ENCODE measurements around the gene INSIG1.
A peak's percentile ranks its signal among the peaks of the same experiment; 100 is the strongest.

INSIG1 gene

DNA sequence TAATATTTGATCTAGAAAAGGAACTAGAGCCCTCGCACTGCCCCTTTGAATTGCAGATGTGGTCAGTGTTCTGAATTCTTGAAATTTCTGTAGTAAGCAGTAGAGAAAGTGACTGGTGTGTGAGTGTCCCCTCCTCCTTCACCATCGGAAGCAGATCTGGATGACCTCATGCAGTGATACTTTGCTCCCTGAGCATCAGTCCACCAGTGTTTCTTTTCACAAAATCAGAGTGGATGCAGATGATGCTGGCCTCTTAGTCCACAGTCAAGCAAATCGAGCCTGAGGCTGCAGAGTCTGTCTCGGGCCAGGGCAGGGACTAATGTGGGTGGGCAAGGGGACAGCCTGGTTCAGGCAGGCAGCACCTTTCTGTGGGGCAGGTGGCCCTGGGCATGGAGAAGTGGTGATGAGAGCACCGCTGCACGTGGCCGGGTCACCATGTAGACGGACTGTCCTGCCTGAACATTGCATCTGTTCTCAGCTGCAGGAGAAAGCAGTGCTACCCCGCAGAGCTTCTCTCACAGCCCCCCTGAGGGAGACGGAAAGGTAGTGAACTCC, 5.4 kb downstream of the INSIG1 start:
- no peak for DNase-seq (ENCODE audit: low read depth)

DNA sequence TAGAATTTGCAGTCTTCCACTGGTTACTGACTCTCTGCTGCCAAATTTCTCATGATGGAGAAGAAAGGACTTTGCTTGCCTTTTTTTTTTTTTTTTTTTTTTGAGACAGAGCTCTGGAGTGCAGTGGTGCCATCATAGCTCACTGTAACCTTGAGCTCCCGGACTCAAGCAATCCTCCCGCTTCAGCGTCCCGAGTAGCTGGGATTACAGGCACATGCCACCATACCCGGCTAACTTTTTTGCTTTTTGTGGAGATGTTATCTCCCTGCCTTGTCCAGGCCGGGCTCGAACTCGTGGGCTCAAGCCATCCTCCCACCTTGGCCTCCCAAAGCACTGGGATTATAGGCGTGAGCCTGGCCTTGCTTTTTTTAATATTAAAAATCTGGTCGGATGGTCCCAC, 6.2 kb downstream of the INSIG1 start:
- no peak for DNase-seq (ENCODE audit: low read depth)

DNA sequence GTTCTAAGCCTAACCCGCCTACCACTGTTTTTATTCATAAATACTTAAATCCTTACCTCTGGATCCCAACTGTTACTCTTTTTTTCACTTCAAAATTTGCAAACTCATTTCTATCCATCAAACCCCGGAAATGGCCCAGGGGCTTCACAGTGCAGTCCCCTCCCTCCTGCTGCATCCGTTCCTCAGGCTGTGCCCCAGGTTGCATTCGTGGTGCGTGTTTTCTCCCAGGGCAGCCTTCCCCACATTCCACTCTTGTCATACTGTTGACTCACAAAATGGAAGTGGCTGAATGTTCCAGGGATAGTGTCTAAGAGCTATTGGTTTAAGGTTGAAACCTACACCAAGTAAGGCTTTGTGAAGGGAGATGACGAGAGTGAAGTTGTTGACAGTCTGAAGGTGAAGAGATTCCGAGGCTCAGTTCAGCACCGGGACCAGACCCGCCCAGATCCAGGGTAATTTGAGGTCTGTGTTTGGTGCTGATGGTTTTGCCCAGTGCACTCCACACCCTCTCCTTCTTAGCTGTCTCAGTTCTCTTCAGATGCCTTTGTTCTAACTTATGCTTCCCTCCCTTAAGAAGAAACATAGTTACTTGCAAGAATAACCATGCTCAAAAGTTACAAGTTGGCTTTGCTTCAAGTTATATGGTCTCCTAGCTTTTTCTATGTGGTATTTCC, 7.7 kb downstream of the INSIG1 start:
- DNase-seq (ENCODE audit: low read depth), result no peak

DNA sequence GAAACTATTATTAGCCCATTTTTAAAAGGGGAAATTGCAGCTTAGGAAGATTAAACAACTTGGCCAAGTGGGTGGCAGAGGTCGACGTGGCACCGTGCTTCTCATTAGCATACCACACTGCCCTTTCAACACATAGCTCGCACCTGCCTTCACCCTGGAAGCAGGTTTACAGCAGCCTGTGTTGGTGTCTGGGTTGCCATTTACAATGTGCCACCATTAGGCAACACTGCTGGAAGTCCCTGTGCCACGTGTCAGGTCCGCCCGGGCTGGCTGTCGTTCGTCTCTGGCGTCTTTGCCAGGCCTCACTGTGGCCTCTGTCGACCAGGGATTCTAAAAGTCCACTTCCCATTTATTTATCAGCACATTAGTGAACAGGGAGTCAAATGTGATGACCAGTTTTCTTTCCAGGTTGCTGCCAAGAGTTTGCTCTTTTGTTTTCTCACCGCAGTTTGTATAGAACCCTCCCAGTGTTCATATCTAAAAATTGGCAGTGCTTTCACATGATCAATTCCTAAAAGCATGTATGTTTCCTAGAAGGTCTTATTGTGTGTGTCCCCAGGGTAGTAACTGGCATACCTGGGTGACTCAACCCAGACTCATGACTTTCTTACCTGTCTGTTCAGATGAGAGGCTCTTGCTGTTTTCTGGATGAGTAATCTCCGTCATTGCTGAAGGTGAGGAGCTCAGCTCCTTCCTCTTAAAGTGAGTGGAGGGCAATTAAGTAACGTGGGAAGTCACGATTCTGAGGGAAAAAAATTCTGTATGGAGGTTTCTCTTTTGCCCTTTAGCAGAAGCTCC, 9.2 kb downstream of the INSIG1 start:
- no peak for DNase-seq (ENCODE audit: low read depth)

DNA sequence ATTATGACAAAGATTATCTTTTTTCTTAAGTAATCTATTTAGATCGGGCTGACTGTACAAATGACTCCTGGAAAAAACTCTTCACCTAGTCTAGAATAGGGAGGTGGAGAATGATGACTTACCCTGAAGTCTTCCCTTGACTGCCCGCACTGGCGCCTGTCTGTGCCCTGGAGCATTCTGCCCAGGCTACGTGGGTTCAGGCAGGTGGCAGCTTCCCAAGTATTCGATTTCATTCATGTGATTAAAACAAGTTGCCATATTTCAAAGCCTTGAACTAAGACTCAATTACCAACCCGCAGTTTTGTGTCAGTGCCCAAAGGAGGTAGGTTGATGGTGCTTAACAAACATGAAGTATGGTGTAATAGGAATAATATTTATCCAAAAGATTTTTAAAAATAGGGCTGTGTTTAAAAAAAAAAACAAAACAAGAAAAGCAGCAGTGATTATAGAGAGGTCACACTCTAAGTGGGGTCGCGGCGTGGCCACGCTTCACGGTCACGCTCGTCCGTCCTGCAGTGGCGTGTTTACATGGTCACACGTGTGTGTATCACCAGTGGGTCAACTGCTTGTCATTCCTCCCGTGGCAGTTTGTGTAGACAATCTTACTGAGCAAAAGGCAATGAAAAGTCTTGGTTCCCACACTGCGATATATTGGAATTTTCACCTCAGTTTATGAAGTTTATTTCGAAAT, 10.8 kb downstream of the INSIG1 start:
- no peak for DNase-seq (ENCODE audit: low read depth)

DNA sequence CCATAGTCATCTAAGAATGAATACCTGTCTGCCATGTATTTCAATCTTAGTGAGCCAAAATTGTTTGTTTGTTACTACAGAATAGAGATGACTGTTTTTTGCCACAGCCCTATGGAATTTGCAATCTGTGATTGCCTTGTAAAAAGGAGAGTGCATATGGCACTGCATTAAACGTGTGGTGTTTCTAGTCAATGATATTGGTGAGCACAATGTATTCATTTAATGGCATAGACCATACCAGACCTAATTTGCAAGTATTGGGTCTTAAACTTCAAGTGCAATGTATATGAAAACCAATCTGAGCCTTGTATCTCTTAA, 11.3 kb downstream of the INSIG1 start:
- no peak for DNase-seq (ENCODE audit: low read depth)

DNA sequence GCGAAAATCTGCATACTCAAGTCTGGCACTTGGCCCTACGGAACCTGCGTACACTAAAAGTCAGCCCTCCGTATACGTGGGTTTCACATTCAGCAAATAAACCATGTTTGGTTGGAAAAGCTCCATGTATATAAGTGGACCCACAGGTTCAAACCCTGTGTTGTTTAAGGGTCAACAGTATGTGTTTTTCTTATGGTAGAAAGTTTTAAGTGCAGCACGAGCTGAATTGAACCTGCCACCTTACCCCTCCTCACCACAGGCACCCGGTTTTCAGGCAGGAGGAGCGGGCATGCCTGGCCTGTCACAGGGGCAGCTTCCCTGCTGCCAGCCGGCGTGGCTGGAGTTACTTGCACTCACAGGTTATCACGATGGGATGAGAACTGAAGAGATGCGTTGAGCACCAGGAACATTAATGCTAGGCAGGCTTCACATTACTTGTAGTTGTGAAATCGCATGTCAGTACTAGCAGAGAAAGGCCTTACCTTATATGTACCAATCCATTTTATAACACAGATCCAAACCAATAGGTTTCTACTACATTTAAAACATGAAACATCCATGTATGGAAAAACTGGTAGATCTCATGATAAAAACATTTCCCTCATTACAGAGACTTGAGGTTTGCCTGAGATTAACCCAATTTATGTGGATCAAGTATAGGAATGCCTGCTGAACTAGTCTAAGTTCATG, 12.9 kb downstream of the INSIG1 start:
- no peak for DNase-seq (ENCODE audit: low read depth)

DNA sequence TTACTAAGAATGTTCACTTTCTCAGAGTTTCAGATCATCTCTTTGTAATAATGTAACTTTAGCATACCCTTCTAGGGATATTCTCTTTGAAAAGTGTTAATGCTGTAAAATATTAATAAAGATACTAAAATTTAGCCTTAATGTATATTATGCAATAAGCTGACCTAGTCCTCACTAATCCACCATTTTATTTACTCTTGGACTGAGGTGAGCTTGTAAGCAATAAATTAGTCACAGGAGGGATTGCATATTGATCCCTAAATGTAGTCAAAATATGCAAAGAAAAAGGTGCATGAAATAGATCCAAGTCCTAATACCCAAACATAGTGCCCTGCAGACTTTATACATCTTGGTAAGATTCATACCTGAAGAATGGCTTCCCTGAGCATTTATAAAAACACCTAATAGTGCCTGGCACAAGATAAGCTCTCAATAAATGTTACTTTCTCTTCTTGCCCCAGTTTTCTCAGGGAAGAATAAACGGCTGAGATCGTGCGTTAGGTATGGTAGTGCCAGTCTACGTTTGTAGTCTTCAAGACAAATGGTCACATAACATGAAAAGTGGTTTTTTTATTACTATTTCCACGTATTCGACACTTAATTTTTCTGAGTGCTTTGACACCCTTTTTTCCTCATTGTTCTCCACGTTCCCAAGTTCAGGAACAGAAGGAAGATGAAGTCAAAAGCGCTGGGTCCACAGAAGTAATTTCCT, 14.3 kb downstream of the INSIG1 start:
- no peak for DNase-seq (ENCODE audit: low read depth)

DNA sequence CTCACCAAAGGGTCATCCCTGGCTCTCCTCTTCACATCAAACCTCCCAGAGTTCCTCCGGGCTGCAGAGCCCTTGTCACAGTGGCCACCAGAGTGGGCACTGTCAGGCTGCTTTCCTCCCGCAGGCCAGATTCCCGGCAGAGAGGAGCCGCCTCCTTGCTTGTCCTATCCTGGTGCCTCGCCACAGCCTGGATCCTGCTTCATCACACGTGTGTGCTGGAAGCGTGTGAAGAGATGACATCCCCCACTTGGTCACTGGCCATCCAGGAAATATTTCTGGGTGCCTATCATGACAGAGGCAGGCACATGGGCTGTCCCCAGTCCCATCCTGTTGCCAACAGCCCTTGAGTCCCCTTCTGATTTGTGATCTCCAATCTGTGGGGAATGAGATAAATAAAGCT, 15.0 kb downstream of the INSIG1 start:
- no peak for DNase-seq (ENCODE audit: low read depth)

DNA sequence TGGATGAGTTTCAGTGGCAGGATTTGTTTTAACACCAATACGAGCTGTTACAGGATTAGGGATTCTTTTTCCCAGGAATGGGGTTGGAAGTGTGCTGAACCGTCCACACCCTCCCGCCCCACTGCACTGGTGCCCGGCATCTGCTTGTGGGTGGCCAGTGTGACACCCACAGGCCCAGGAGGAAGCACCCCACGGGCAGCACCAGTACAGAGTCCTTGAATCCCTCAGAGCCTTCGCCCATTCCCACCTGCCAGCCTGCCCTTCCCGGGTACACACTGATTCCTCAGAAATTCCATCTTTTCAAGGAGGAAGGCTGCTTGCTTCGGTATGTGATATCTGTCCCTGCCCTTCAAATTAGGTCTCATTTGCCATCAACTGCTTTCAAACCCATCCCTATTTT, 15.4 kb downstream of the INSIG1 start:
- DNase-seq (ENCODE audit: low read depth), result no peak

DNA sequence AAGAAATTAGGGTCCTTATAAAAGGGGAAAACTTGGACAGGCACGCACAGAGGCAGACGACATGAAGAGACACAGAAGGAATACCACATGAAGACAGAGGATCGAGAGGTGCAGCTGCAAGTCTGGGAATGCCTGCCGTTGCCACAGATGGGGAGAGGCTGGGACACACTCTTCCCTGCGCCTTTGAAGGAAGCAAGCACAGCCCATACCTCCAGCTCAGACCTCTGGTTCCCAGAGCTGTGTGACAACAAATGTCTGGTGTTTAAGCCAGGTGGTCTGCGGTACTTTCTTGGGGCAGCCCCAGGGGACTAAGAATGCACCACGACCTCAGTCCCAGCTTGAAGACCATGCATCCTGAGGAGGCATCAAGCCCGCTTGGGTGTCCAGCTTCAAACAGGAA, 18.3 kb downstream of the INSIG1 start:
- DNase-seq (ENCODE audit: low read depth), result no peak

DNA sequence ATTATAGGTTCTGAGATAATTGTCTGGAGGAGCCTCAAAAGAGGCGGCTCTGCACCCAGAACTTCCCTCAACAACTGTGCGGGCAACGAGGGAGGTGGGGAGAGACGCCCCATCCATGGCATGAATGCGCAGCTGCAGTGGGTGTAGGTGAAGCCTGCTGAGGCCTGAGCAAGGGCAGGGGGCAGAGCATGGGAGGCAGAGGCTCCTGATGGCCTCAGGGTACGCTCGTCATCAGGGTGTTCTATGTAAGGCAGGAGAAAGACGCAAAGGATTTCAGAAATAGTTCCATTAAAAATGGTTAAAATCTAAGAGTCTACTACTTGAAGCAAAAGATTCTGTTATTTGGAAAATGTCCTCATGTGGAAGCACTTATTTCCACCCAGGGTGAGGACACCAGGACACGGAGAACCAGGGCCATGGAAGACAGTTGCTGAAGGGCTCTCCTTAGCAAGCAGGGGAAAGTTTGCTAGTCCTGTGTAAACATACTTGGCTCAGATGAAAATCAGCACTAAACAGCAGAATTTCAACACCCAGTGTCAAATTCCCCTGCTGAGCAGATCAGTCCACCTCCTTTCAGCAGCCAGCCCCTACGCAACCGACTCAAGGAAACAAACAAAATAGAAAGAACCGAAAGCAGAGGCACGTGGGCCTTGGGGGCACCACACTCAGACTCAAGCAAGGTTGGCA, 18.9 kb downstream of the INSIG1 start:
- no peak for DNase-seq (ENCODE audit: low read depth)

DNA sequence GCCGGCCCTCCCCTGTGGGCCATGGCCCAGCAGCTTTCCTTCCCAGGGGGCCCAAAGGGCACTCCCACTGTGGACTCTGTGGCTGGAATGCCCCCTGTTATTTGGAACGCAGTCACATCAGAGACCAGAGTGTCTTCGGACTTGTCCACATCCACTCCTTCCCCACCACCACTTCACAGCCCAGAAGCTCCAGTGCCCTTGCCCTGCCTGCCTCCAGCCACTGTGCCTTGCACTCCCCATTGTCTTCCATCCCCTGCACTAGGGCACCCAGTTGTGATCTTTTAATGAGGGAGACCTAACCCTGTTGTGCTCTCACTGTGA, 19.4 kb downstream of the INSIG1 start:
- no peak for DNase-seq (ENCODE audit: low read depth)

DNA sequence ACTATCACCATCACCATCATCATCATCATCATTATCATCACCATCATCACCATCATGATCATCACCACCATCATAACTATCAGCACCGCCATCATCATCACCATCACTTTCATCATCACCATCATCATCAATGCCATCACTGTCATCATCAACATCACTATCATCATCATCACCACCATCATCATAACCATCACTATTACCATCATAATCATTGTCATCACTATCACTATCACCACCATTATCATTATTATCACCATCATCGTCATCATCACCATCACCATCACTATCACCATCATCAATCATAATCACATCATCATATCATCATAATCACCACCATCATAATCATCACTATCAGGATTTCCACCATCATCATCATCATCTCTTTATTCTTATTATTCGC, 20.6 kb downstream of the INSIG1 start:
- no peak for DNase-seq (ENCODE audit: low read depth)

DNA sequence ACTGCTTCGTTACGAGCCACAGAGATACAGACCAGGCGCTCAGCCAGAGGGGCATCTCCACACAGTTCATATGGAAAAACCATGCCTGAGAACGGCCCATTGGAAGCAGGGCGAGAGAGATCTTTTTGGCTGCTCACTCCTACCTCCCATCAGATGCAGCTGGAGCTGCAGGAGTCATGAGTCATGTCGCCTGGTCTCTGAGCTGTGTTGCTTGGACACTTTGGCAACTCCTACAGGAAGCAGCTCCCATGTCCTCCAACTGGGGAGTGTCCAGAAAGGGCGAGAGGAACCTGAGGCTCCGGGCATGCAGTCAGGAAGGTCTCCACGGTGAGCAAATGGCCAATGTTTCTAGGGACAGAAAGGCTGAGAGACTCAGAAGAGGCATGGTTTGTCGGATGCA, 24.9 kb downstream of the INSIG1 start:
- no peak for DNase-seq (ENCODE audit: low read depth)

DNA sequence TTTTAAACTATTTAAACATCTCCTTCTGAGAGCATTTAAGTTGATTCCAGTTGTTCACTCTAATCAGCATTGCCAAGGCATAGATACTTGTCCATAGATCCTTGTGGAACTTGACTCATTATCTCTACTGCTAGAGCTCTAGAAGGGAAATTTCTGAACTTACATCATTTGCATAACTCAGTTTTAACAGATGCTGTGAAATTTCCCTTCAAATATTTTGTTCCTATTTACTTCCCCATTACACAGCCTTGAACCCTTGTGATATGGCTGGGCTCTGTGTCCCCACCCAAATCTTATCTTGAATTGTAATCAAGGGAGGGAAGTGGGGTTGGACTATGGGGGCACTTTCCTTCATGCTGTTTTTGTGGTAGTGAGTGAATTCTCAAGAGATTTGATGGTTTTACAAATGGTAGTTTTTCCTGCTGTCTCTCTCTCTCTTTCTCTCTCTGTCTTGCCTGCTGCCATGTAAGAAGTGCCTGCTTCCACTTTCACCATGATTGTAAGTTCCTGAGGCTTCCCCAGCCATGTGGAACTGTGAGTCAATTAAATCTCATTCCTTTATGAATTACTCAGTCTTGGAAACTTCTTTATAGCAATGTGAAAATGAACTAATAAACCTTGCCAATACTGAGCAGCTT, 25.4 kb downstream of the INSIG1 start:
- no peak for DNase-seq (ENCODE audit: low read depth)

DNA sequence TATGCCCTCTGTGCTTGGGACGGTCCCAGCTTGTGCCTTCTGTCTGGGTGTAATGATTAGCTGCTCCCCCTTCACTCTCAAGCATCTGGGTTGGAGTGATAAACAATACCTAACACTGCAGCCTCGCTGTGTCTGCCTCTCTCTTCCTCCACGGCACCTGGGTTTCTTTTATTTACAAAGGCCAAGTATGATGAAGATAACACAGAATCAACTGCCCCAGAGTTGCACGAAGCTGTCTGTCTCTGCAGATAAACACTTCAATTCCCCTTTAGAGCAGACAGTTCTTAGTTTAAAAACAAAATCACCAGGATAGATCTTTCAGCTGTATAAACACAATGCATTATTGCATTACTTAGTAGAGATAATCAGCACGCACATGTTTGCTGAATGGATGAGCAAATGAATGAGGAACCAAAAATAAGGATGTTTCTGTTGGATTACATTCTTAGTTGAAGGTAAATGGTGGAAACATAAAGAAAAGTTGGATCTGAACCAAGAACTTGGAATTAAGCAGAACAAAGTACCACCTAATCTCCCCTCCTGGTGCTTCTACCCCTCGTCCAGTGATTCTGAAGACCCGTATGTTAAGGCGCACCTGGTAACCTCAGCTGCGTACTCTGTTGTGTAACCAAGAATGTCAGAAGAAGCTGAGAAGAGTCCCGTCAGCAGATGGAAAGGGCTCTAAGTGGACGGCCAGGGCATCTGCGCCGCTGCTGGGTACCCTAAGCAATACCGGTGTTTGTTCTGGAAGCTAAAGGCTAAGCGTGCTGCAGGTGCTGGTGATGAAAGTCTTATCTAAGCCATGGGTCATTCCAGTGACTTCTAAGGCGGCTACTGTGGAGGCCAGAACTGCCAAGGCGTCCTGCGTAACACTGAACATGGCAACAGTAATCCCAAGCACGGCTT, 26.6 kb downstream of the INSIG1 start:
- DNase-seq (ENCODE audit: low read depth), result peak; percentile 69

DNA sequence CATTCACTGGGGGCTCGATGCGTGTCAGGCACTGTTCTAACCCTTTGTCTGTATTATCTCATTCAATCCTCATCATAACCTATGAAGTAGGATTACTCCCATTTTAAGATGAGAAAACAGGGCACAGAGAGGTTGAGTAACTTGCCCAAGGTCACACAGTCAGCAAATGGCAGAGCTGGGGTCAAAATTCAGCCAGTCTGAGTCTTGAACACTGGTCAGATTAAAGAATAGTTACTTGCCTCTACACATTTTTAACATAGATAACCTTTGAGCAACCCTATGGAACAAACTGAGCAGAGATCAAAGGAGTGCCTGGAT, 27.2 kb downstream of the INSIG1 start:
- DNase-seq (ENCODE audit: low read depth), result no peak

DNA sequence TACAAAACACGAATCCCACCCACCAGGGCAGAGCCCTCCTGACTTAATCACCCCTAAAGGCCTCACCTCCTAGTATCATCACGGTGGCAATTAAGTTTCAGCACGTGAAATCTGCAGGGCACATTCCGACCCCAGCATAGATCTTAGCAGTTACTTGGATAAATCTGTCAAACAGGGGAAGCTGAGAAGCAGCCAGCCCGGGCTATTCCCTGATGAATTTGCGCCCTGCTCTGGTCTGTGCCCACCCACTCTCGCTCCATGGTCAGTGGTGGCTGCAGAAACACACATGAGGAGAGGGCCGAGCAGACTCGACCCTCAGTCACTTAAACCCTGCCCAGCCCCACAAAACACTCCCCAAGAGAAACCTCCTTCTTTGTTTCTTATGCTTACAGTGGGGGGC, 28.7 kb downstream of the INSIG1 start:
- no peak for DNase-seq (ENCODE audit: low read depth)

Measured in CMK (cell line).